Hematopoietic multipotent progenitor cell treated with erythropoietin and hydrocortisone succinate and interleukin-3 and kit ligand, for 4 days (in vitro differentiated cells): ENCODE results near the gene SYNE3.

Experiments
- DNase-seq: peaks from one replicate; pipeline ENCODE4 v3.0.0-alpha.2; 2015

SYNE3 gene

GRCh38 chr14:95468448-95469133 is 47.9 kb downstream of the SYNE3 start:
- DNase-seq: no peak

- DNase-seq: no peak
Measured at GRCh38 chr14:95467657-95468056, 48.8 kb downstream of the SYNE3 start.

- no peak for DNase-seq
Measured at GRCh38 chr14:95467232-95467631, 49.2 kb downstream of the SYNE3 start.
